DND-41 (cell line): Measurements from ENCODE around the gene DUSP15.
A peak's percentile ranks its signal among the peaks of the same experiment; 100 is the strongest.

Experiments
- CTCF ChIP-seq: IDR thresholded peaks from 2 replicates; pipeline ENCODE4 v1.5.1; 2012; ENCODE audit warnings: borderline replicate concordance, low read length, moderate library complexity, mild to moderate bottlenecking; ENCODE audit not compliant: poor library complexity, severe bottlenecking; ENCODE audit errors: extremely low read depth
- EZH2 ChIP-seq: IDR thresholded peaks from 3 replicates; pipeline ENCODE4 v1.6.1; 2012; ENCODE audit warnings: borderline replicate concordance, low read depth, mild to moderate bottlenecking, moderate library complexity, low read length, inconsistent platforms; ENCODE audit not compliant: severe bottlenecking

GRCh38 chr20:31861385-31862156 lies 8.8 kb downstream of the DUSP15 start:
- TF ChIP-seq EZH2 (peak; percentile 7), CTCF (no peak)
